ENCODE results near the gene CCDC149.

The CCDC149 gene

GRCh38 chr4:24937176-24937916 lies 24.5 kb upstream of the CCDC149 start:
- H3K9ac ChIP-seq (ENCODE audit: low read depth, low read length), result no peak overlapping the region
- no peaks in the 10 kb centered on the region for H3K36me3 ChIP-seq (ENCODE audit: insufficient read depth, low read length)
- TF ChIP-seq EZH2 (IDR thresholded peaks at IDR 0.05; ENCODE audit: borderline replicate concordance, low read depth, low read length, severe bottlenecking) (no peak), CTCF (IDR thresholded peaks at IDR 0.05; ENCODE audit: borderline replicate concordance, extremely low read depth, low read length, poor library complexity, severe bottlenecking) (no peak)
- H3K27ac ChIP-seq (ENCODE audit: low read length), result no peak overlapping the region
- no peaks in the 10 kb centered on the region for H4K20me1 ChIP-seq (ENCODE audit: insufficient read depth, low read length)
- no peak for ATAC-seq (ENCODE audit: insufficient read depth, low read depth)
- H3K4me1 ChIP-seq (ENCODE audit: insufficient read depth, low read length), result no peaks in the 10 kb centered on the region
- no peak overlapping the region for H3K4me2 ChIP-seq (ENCODE audit: insufficient read depth, low read length)
- no peak overlapping the region for H3K4me3 ChIP-seq (ENCODE audit: low read depth in 1 of 2, low read length in 2 of 2)
- no peak overlapping the region for H2AFZ ChIP-seq (ENCODE audit: low read depth, low read length)
- peaks cover 5% of the 10 kb centered on the region for H3K9me3 ChIP-seq (ENCODE audit: insufficient read depth, low read length, severe bottlenecking)
- DNase-seq, result no peak
- no peaks in the 10 kb centered on the region for H3K27me3 ChIP-seq (ENCODE audit: insufficient read depth, low read length, poor library complexity)
- no peaks in the 10 kb centered on the region for H3K79me2 ChIP-seq (ENCODE audit: insufficient read depth, low read length)

DNA sequence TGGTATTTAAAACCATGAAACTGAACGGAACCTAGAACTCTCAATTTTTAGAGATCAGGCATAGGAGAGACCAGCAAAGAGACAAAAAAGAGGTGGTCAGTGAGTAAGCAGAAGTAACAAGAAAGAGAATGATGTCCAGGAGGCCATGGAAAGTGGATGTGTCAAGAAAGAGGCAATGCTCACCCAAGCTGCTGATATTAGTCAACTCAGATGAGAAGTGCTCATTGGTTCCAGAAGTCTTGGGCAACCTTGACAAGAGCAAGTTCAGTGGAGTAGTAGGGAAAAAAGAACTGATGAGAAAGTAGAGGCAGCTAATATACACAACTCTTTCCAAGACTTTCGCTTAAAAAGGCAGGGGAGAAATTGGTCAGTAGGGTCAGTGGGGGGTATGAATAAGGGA lies 23.0 kb upstream of the CCDC149 start:
- H3K9me3 ChIP-seq (ENCODE audit: insufficient read depth, low read length, severe bottlenecking), result peaks cover 5% of the 10 kb centered on the region
- no peak for ATAC-seq (ENCODE audit: insufficient read depth, low read depth)

DNA sequence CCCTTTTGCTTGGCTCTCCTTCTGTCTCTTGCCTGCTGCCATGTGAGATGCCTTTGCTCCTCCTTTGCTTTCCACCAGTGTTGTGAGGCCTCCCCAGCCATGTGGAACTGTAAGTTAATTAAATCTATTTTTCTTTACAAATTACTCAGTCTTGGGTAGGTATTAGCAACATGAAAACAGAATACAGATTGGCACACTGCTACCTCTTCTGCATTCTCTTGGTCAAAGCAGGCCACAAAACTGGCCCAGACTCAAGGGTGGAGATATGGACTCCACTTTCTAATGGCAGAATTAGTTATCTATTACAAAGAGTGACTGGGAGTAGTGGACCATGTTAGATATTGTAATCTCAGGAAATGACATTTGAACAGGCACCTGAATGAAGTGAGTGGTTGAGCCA lies 21.5 kb upstream of the CCDC149 start:
- Histone ChIP-seq H3K27me3 (ENCODE audit: insufficient read depth, low read length, poor library complexity) (no peaks in the 10 kb centered on the region), H4K20me1 (ENCODE audit: insufficient read depth, low read length) (no peaks in the 10 kb centered on the region), H3K4me2 (ENCODE audit: insufficient read depth, low read length) (no peak overlapping the region), H3K79me2 (ENCODE audit: insufficient read depth, low read length) (no peaks in the 10 kb centered on the region), H2AFZ (ENCODE audit: low read depth, low read length) (no peak overlapping the region), H3K27ac (ENCODE audit: low read length) (no peak overlapping the region), H3K36me3 (ENCODE audit: insufficient read depth, low read length) (no peaks in the 10 kb centered on the region), H3K4me3 (ENCODE audit: low read depth in 1 of 2, low read length in 2 of 2) (no peak overlapping the region), H3K9me3 (ENCODE audit: insufficient read depth, low read length, severe bottlenecking) (peaks cover 5% of the 10 kb centered on the region), H3K4me1 (ENCODE audit: insufficient read depth, low read length) (no peaks in the 10 kb centered on the region), H3K9ac (ENCODE audit: low read depth, low read length) (no peak overlapping the region)
- DNase-seq (no peak), ATAC-seq (ENCODE audit: insufficient read depth, low read depth) (no peak)
- TF ChIP-seq CTCF (IDR thresholded peaks at IDR 0.05; ENCODE audit: borderline replicate concordance, extremely low read depth, low read length, poor library complexity, severe bottlenecking) (no peak), EZH2 (IDR thresholded peaks at IDR 0.05; ENCODE audit: borderline replicate concordance, low read depth, low read length, severe bottlenecking) (no peak)

More for the DNA sequence above, 23.0 kb upstream of the CCDC149 start:
- Histone ChIP-seq H3K4me1 (ENCODE audit: insufficient read depth, low read length) (no peaks in the 10 kb centered on the region), H3K4me2 (ENCODE audit: insufficient read depth, low read length) (no peak overlapping the region), H3K79me2 (ENCODE audit: insufficient read depth, low read length) (no peaks in the 10 kb centered on the region), H3K4me3 (ENCODE audit: low read depth in 1 of 2, low read length in 2 of 2) (no peak overlapping the region), H3K27ac (ENCODE audit: low read length) (no peak overlapping the region), H3K36me3 (ENCODE audit: insufficient read depth, low read length) (no peaks in the 10 kb centered on the region), H3K9ac (ENCODE audit: low read depth, low read length) (no peak overlapping the region), H4K20me1 (ENCODE audit: insufficient read depth, low read length) (no peaks in the 10 kb centered on the region), H2AFZ (ENCODE audit: low read depth, low read length) (no peak overlapping the region), H3K27me3 (ENCODE audit: insufficient read depth, low read length, poor library complexity) (no peaks in the 10 kb centered on the region)
- no peak for DNase-seq
- no peak for TF ChIP-seq EZH2 (IDR thresholded peaks at IDR 0.05; ENCODE audit: borderline replicate concordance, low read depth, low read length, severe bottlenecking)
- no peak for TF ChIP-seq CTCF (IDR thresholded peaks at IDR 0.05; ENCODE audit: borderline replicate concordance, extremely low read depth, low read length, poor library complexity, severe bottlenecking)

Data from DND-41 (cell line).